ENCODE measurements around the gene DDX3X.

GRCh38 chrX:41344053-41344452, 10.1 kb downstream of the DDX3X start:
- TF ChIP-seq CTCF (conservative IDR thresholded peaks at IDR 0.05; ENCODE audit: low read depth in 2 of 2) (no peak), STAT1 (IDR thresholded peaks at IDR 0.05; ENCODE audit: unreplicated experiment) (no peak), EZH2phosphoT487 (IDR thresholded peaks at IDR 0.05; ENCODE audit: unreplicated experiment) (no peak)

All from GM23338 (cell line).